Gastrocnemius medialis (tissue), 4 donors: ENCODE data around the gene ATG4B. TPM values are rescaled to one million over a fixed set of nuclear protein-coding genes. Genes with fewer than 3 reads are reported as not detected.

Experiments
- ATAC-seq, 2 donors: fragments of 150-250 bp; one replicate each; pipeline ENCODE4 v1.9.1; 2016
- DNase-seq, 2 donors: peaks; one replicate each; pipeline ENCODE4 v3.0.0-alpha.2; 2019
- H3K27ac ChIP-seq, 4 donors: fragments of 200-600 bp; sonication (generic); 1 replicate in 1 of 4; 2 replicates in 3 of 4; pipeline ENCODE4 v1.5.1; 2016 to 2018; ENCODE audit warnings: mild to moderate bottlenecking in 2 of 4, moderate library complexity in 1 of 4
- H3K27me3 ChIP-seq, 3 donors: fragments of 200-600 bp; sonication (generic) in 2 of 3; 1 replicate in 1 of 3; 2 replicates in 2 of 3; pipeline versions ENCODE4 v1.5.1 to v1.6.0; 2016 to 2019; ENCODE audit warnings: mild to moderate bottlenecking in 1 of 3, moderate library complexity in 1 of 3
- H3K36me3 ChIP-seq, 2 donors: fragments of 200-600 bp; sonication (generic) in 1 of 2; one replicate each; pipeline ENCODE4 v1.5.1; 2017 to 2018
- H3K4me1 ChIP-seq, 2 donors: fragments of 200-600 bp; sonication (generic) in 1 of 2; one replicate each; pipeline ENCODE4 v1.5.1; 2016 to 2017; ENCODE audit warnings: mild to moderate bottlenecking in 2 of 2
- H3K4me3 ChIP-seq, 4 donors: fragments of 200-600 bp; sonication (generic) in 3 of 4; 1 replicate in 1 of 4; 2 replicates in 3 of 4; pipeline ENCODE4 v1.5.1; 2016 to 2019; ENCODE audit warnings: mild to moderate bottlenecking in 2 of 4
- H3K9me3 ChIP-seq, 3 donors: fragments of 200-600 bp; sonication (generic) in 2 of 3; 1 replicate in 1 of 3; 2 replicates in 2 of 3; pipeline ENCODE4 v1.5.1; 2016 to 2019
- POLR2A ChIP-seq, 2 donors: fragments of 450-650 bp; IDR thresholded peaks; one replicate each; pipeline ENCODE4 v1.6.1; 2017; ENCODE audit warnings: antibody characterized with exemption in 2 of 2, mild to moderate bottlenecking in 2 of 2, moderate library complexity in 2 of 2
- in situ Hi-C, 4 donors: fragments of 200-750 bp; cut with MboI; loops; one replicate each; pipeline versions ENCODE4 v1.15.0 to v1.8.0; 2017; ENCODE audit warnings: low sequenced_read_pairs in 4 of 4
- intact Hi-C: fragments of 100-400 bp; cut with DNase I; formaldehyde crosslinking; loops from one replicate; pipeline ENCODE4 v1.15.1; 2023; ENCODE audit warnings: low total_unique reads
- total RNA-seq, 4 donors: library from RNA; depleted of rRNA; stranded (reverse); fragments of >200 nt; gene quantifications; one replicate each; pipeline versions ENCODE4 v1.1.0 to v1.2.3, GENCODE V29; 2016
- TF ChIP-seq, protein P1 (sequence below), 5 experiments: fragments of 450-650 bp in 3 of 5; fragments of 200-600 bp in 2 of 5; sonication (generic) in 2 of 5; IDR thresholded peaks in 4 of 5; conservative IDR thresholded peaks in 1 of 5; 1 replicate in 4 of 5; 2 replicates in 1 of 5; pipeline ENCODE4 v1.5.1; 2016 to 2019; ENCODE audit warnings: antibody characterized with exemption in 5 of 5, mild to moderate bottlenecking in 3 of 5, moderate library complexity in 3 of 5

ATG4B gene
- total RNA-seq, 4 donors from 2014 or later: 32.0 to 57.5 (median 49.8) TPM

DNA sequence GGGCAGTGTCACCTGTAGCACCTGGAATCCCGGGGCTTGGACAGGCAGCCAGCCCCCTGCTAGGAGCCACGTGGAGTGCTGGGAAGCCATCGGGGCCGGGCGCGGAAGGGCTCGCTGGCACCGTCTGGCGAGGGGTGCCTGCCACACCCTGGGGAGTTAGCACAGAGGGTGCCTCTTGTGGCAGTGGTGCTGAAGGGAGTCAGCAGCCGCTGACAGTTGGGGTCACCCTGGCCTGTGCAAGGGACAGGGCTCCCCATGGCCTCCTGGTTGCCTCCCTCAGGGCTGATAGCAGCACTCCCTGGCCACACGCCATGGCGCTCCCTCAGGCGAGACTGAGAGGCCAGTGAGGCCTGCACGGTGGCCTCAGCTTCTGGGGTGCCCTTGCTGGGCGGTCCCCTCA lies 83.1 kb downstream of the ATG4B start:
- Histone ChIP-seq H3K9me3 (no peaks in the 10 kb centered on the region), H3K27me3 (no peaks in the 10 kb centered on the region), H3K27ac (no peak overlapping the region), H3K4me3 (no peak overlapping the region), H3K36me3 (peaks cover 0 to 54% of the 10 kb centered on the region in 2 donors), H3K4me1 (no peaks in the 10 kb centered on the region)
- TF ChIP-seq, protein P1, sequence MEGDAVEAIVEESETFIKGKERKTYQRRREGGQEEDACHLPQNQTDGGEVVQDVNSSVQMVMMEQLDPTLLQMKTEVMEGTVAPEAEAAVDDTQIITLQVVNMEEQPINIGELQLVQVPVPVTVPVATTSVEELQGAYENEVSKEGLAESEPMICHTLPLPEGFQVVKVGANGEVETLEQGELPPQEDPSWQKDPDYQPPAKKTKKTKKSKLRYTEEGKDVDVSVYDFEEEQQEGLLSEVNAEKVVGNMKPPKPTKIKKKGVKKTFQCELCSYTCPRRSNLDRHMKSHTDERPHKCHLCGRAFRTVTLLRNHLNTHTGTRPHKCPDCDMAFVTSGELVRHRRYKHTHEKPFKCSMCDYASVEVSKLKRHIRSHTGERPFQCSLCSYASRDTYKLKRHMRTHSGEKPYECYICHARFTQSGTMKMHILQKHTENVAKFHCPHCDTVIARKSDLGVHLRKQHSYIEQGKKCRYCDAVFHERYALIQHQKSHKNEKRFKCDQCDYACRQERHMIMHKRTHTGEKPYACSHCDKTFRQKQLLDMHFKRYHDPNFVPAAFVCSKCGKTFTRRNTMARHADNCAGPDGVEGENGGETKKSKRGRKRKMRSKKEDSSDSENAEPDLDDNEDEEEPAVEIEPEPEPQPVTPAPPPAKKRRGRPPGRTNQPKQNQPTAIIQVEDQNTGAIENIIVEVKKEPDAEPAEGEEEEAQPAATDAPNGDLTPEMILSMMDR (IDR thresholded peaks at IDR 0.05 in 4 of 5, conservative IDR thresholded peaks at IDR 0.05 in 1 of 5): no peak
- no peak for TF ChIP-seq POLR2A (IDR thresholded peaks at IDR 0.05)
- intact Hi-C loops (no loop called here), in situ Hi-C loops (no loop called here)
- ATAC-seq (no peak), DNase-seq (no peak)

GRCh38 chr2:241721852-241722251 lies 84.4 kb downstream of the ATG4B start:
- in situ Hi-C loops (no loop called here), intact Hi-C loops (no loop called here)
- TF ChIP-seq, protein P1 (IDR thresholded peaks at IDR 0.05 in 4 of 5, conservative IDR thresholded peaks at IDR 0.05 in 1 of 5): no peak
- no peak for TF ChIP-seq POLR2A (IDR thresholded peaks at IDR 0.05)
- Histone ChIP-seq H3K9me3 (no peaks in the 10 kb centered on the region), H3K36me3 (peaks cover 0 to 54% of the 10 kb centered on the region in 2 donors), H3K4me3 (no peak overlapping the region), H3K27ac (no peak overlapping the region), H3K27me3 (no peaks in the 10 kb centered on the region), H3K4me1 (no peaks in the 10 kb centered on the region)
- DNase-seq (no peak), ATAC-seq (no peak)

GRCh38 chr2:241722896-241723454 lies 85.5 kb downstream of the ATG4B start:
- Histone ChIP-seq H3K27me3 (no peaks in the 10 kb centered on the region), H3K4me1 (peaks cover 1 to 2% of the 10 kb centered on the region in 2 donors), H3K4me3 (no peak overlapping the region), H3K9me3 (no peaks in the 10 kb centered on the region), H3K27ac (no peak overlapping the region), H3K36me3 (peaks cover 0 to 54% of the 10 kb centered on the region in 2 donors)
- intact Hi-C loops: no loop called here
- DNase-seq (no peak), ATAC-seq (no peak)
- in situ Hi-C loops: no loop called here
- TF ChIP-seq, protein P1 (IDR thresholded peaks at IDR 0.05 in 4 of 5, conservative IDR thresholded peaks at IDR 0.05 in 1 of 5): no peak
- no peak for TF ChIP-seq POLR2A (IDR thresholded peaks at IDR 0.05)

Other genes starting within 250 kb of the ATG4B start
- gene STK25, start 129.1 kb upstream of the ATG4B start, total RNA-seq: 100 to 1,000 TPM; 407 to 555 (median 524) TPM
- 1 to 10 TPM in 3 of 4 donors, under 1 TPM in 1; 0.92 to 4.7 (median 2.3) TPM for gene BOK, start 78.9 kb upstream of the ATG4B start, total RNA-seq
- 10 to 100 TPM; 71.3 to 83.3 (median 79.9) TPM for gene THAP4, start 535 bp upstream of the ATG4B start, total RNA-seq
- 1 to 10 TPM; 3.9 to 8.2 (median 5.9) TPM for gene DTYMK, start 49.1 kb downstream of the ATG4B start, total RNA-seq
- gene ING5, start 64.3 kb downstream of the ATG4B start, total RNA-seq: 10 to 100 TPM; 12.1 to 33.9 (median 27.5) TPM
- 10 to 100 TPM; 15.9 to 39.6 (median 20.3) TPM for gene D2HGDH, start 96.9 kb downstream of the ATG4B start, total RNA-seq
- 1 to 10 TPM in 1 of 4 donors, not detected in 3; 1.6 TPM for gene GAL3ST2, start 139.1 kb downstream of the ATG4B start, total RNA-seq
- gene NEU4, start 171.5 kb downstream of the ATG4B start, total RNA-seq: 100 to 1,000 TPM in 1 of 4 donors, 10 to 100 TPM in 1, 1 to 10 TPM in 2; 3.0 to 119 (median 19.4) TPM
- gene PDCD1, start 221.2 kb downstream of the ATG4B start, total RNA-seq: under 1 TPM in 1 of 4 donors, not detected in 3; 0.13 TPM
- not detected for gene RTP5, start 232.0 kb downstream of the ATG4B start, total RNA-seq